ENCODE results near the gene CGNL1.

The CGNL1 gene

DNA sequence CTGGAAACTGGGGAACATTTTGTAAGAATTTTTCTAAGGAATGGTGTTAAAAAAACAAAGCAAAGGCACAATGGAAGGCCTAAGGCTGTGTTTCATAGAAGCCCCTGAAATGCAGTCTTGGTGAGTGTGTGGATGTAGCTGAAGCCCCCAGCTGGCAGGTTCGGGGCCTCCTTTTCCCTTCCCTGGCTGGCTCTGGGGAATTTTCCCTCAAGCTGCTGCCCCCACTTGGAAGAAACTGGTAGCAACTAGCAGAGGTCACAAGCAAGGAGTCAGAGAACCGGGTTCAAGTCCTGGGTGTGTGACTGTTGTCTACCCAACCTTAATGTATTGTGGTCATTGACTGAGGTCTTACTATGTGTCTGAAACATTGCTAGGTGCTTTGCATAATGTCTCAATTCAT, 130.1 kb downstream of the CGNL1 start:
- Histone ChIP-seq H4K20me1 (ENCODE audit: insufficient read depth, low read length) (no peaks in the 10 kb centered on the region), H3K9ac (ENCODE audit: low read depth, low read length) (no peak overlapping the region), H3K9me3 (ENCODE audit: insufficient read depth, low read length, severe bottlenecking) (no peaks in the 10 kb centered on the region), H3K4me3 (ENCODE audit: low read depth in 1 of 2, low read length in 2 of 2) (no peak overlapping the region), H3K36me3 (ENCODE audit: insufficient read depth, low read length) (no peaks in the 10 kb centered on the region), H3K27me3 (ENCODE audit: insufficient read depth, low read length, poor library complexity) (no peaks in the 10 kb centered on the region), H2AFZ (ENCODE audit: low read depth, low read length) (no peak overlapping the region), H3K4me2 (ENCODE audit: insufficient read depth, low read length) (no peak overlapping the region), H3K27ac (ENCODE audit: low read length) (no peak overlapping the region), H3K4me1 (ENCODE audit: insufficient read depth, low read length) (no peaks in the 10 kb centered on the region), H3K79me2 (ENCODE audit: insufficient read depth, low read length) (no peaks in the 10 kb centered on the region)
- ATAC-seq (ENCODE audit: insufficient read depth, low read depth) (no peak), DNase-seq (no peak)
- no peak for TF ChIP-seq EZH2 (IDR thresholded peaks at IDR 0.05; ENCODE audit: borderline replicate concordance, low read depth, low read length, severe bottlenecking)
- TF ChIP-seq, protein P1, sequence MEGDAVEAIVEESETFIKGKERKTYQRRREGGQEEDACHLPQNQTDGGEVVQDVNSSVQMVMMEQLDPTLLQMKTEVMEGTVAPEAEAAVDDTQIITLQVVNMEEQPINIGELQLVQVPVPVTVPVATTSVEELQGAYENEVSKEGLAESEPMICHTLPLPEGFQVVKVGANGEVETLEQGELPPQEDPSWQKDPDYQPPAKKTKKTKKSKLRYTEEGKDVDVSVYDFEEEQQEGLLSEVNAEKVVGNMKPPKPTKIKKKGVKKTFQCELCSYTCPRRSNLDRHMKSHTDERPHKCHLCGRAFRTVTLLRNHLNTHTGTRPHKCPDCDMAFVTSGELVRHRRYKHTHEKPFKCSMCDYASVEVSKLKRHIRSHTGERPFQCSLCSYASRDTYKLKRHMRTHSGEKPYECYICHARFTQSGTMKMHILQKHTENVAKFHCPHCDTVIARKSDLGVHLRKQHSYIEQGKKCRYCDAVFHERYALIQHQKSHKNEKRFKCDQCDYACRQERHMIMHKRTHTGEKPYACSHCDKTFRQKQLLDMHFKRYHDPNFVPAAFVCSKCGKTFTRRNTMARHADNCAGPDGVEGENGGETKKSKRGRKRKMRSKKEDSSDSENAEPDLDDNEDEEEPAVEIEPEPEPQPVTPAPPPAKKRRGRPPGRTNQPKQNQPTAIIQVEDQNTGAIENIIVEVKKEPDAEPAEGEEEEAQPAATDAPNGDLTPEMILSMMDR (IDR thresholded peaks at IDR 0.05; ENCODE audit: borderline replicate concordance, extremely low read depth, low read length, poor library complexity, severe bottlenecking), result no peak

DNA sequence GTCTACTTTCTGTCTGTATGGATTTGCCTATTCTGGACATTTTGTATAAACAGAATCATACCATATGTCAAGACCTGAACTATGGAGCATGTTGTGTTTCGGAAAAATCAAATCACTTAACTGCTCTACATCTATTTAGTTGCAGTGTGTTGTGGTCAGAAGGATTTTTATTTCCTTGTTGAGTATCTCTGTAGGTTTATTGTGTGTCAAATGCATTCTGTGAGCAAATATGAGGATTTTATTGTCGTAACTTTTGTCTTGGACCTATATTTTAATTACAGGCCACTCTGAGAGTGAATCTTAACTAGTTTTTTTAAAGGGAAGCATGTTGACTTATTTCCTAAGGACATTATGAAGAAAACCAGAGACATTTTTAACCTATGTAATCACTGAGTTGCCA, 130.8 kb downstream of the CGNL1 start:
- no peak for TF ChIP-seq EZH2 (IDR thresholded peaks at IDR 0.05; ENCODE audit: borderline replicate concordance, low read depth, low read length, severe bottlenecking)
- TF ChIP-seq, protein P1 (IDR thresholded peaks at IDR 0.05; ENCODE audit: borderline replicate concordance, extremely low read depth, low read length, poor library complexity, severe bottlenecking), result no peak
- Histone ChIP-seq H3K27ac (ENCODE audit: low read length) (no peak overlapping the region), H2AFZ (ENCODE audit: low read depth, low read length) (no peak overlapping the region)

DNA sequence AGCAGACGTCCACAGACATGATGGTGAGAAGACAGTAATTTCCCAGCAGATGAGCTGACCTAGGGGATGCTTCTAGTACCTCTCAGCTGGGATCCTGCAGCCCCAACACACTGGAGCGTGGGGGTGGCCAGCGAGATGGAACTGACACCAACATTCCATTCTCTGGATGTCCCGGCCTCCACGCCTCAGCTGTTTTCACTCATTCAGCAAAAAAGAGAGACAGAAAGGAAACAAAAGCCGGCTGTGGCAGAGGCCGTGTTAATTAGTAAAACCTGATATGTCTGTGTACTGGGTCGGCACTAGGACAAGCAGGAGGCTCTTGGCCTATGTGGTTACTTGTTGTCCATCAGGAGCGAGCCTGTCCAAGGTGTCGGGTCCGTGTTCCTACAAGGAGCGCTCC, 132.8 kb downstream of the CGNL1 start:
- Histone ChIP-seq H3K9ac (ENCODE audit: low read depth, low read length) (no peak overlapping the region), H3K27ac (ENCODE audit: low read length) (no peak overlapping the region), H2AFZ (ENCODE audit: low read depth, low read length) (no peak overlapping the region), H3K27me3 (ENCODE audit: insufficient read depth, low read length, poor library complexity) (no peaks in the 10 kb centered on the region), H4K20me1 (ENCODE audit: insufficient read depth, low read length) (no peaks in the 10 kb centered on the region), H3K9me3 (ENCODE audit: insufficient read depth, low read length, severe bottlenecking) (no peaks in the 10 kb centered on the region), H3K79me2 (ENCODE audit: insufficient read depth, low read length) (no peaks in the 10 kb centered on the region), H3K4me1 (ENCODE audit: insufficient read depth, low read length) (no peaks in the 10 kb centered on the region), H3K4me3 (ENCODE audit: low read depth in 1 of 2, low read length in 2 of 2) (no peak overlapping the region), H3K36me3 (ENCODE audit: insufficient read depth, low read length) (no peaks in the 10 kb centered on the region), H3K4me2 (ENCODE audit: insufficient read depth, low read length) (no peak overlapping the region)
- DNase-seq (no peak), ATAC-seq (ENCODE audit: insufficient read depth, low read depth) (no peak)
- no peak for TF ChIP-seq EZH2 (IDR thresholded peaks at IDR 0.05; ENCODE audit: borderline replicate concordance, low read depth, low read length, severe bottlenecking)
- TF ChIP-seq, protein P1 (IDR thresholded peaks at IDR 0.05; ENCODE audit: borderline replicate concordance, extremely low read depth, low read length, poor library complexity, severe bottlenecking), result no peak

More for the DNA sequence above, 130.8 kb downstream of the CGNL1 start:
- Histone ChIP-seq H3K9me3 (ENCODE audit: insufficient read depth, low read length, severe bottlenecking) (no peaks in the 10 kb centered on the region), H3K9ac (ENCODE audit: low read depth, low read length) (no peak overlapping the region), H3K4me2 (ENCODE audit: insufficient read depth, low read length) (no peak overlapping the region), H3K4me1 (ENCODE audit: insufficient read depth, low read length) (no peaks in the 10 kb centered on the region), H3K27me3 (ENCODE audit: insufficient read depth, low read length, poor library complexity) (no peaks in the 10 kb centered on the region), H3K79me2 (ENCODE audit: insufficient read depth, low read length) (no peaks in the 10 kb centered on the region), H3K36me3 (ENCODE audit: insufficient read depth, low read length) (no peaks in the 10 kb centered on the region), H4K20me1 (ENCODE audit: insufficient read depth, low read length) (no peaks in the 10 kb centered on the region), H3K4me3 (ENCODE audit: low read depth in 1 of 2, low read length in 2 of 2) (no peak overlapping the region)
- DNase-seq (no peak), ATAC-seq (ENCODE audit: insufficient read depth, low read depth) (no peak)

DNA sequence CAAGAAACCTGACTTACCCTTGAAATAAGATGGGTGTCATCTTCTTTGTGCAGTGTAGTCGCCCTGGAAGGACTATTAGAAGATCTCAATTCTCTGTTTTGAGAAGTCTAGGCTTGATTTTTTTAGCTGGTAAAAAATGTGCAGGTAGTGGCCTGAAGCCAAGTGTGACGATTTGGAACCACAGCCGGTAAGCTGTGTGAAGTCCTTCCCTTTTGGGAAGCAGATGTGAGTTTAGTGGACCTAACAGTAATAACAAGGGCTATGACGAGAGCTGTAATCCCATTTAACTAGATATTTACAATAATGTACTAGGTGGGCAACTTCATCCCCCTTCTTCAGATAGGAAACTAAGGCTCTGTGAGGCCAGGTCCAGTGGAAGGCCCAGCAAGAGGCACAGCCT, 133.7 kb downstream of the CGNL1 start:
- TF ChIP-seq, protein P1 (IDR thresholded peaks at IDR 0.05; ENCODE audit: borderline replicate concordance, extremely low read depth, low read length, poor library complexity, severe bottlenecking), result no peak
- no peak for TF ChIP-seq EZH2 (IDR thresholded peaks at IDR 0.05; ENCODE audit: borderline replicate concordance, low read depth, low read length, severe bottlenecking)
- Histone ChIP-seq H3K4me2 (ENCODE audit: insufficient read depth, low read length) (no peak overlapping the region), H3K79me2 (ENCODE audit: insufficient read depth, low read length) (no peaks in the 10 kb centered on the region), H4K20me1 (ENCODE audit: insufficient read depth, low read length) (no peaks in the 10 kb centered on the region), H2AFZ (ENCODE audit: low read depth, low read length) (no peak overlapping the region), H3K27ac (ENCODE audit: low read length) (no peak overlapping the region), H3K27me3 (ENCODE audit: insufficient read depth, low read length, poor library complexity) (peaks cover 3% of the 10 kb centered on the region), H3K4me1 (ENCODE audit: insufficient read depth, low read length) (no peaks in the 10 kb centered on the region), H3K36me3 (ENCODE audit: insufficient read depth, low read length) (no peaks in the 10 kb centered on the region), H3K4me3 (ENCODE audit: low read depth in 1 of 2, low read length in 2 of 2) (no peak overlapping the region), H3K9me3 (ENCODE audit: insufficient read depth, low read length, severe bottlenecking) (no peaks in the 10 kb centered on the region), H3K9ac (ENCODE audit: low read depth, low read length) (no peak overlapping the region)
- DNase-seq, result no peak
- no peak for ATAC-seq (ENCODE audit: insufficient read depth, low read depth)

Measured in DND-41 (cell line).